Measurements from ENCODE around the gene CCDC85C.

GRCh38 chr14:99462210-99462609 is 141.8 kb downstream of the CCDC85C start:
- TF ChIP-seq, protein P1, sequence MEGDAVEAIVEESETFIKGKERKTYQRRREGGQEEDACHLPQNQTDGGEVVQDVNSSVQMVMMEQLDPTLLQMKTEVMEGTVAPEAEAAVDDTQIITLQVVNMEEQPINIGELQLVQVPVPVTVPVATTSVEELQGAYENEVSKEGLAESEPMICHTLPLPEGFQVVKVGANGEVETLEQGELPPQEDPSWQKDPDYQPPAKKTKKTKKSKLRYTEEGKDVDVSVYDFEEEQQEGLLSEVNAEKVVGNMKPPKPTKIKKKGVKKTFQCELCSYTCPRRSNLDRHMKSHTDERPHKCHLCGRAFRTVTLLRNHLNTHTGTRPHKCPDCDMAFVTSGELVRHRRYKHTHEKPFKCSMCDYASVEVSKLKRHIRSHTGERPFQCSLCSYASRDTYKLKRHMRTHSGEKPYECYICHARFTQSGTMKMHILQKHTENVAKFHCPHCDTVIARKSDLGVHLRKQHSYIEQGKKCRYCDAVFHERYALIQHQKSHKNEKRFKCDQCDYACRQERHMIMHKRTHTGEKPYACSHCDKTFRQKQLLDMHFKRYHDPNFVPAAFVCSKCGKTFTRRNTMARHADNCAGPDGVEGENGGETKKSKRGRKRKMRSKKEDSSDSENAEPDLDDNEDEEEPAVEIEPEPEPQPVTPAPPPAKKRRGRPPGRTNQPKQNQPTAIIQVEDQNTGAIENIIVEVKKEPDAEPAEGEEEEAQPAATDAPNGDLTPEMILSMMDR (IDR thresholded peaks at IDR 0.05; ENCODE audit: low read depth, low read length), result no peak
- no peak for TF ChIP-seq EZH2phosphoT487 (IDR thresholded peaks at IDR 0.05; ENCODE audit: low read depth)
